H9 (cell line): ENCODE results near the gene NLGN4X. TPM values are rescaled to one million over a fixed set of nuclear protein-coding genes. Genes with fewer than 3 reads are reported as not detected.

ENCODE experiments used
- DNase-seq: peaks from one replicate; pipeline ENCODE4 v3.0.0-alpha.2; 2017
- H2AFZ ChIP-seq: one replicate; pipeline ENCODE4 v1.6.1; 2013; ENCODE audit warnings: mild to moderate bottlenecking, low read length, control low read depth, moderate library complexity
- H2AK5ac ChIP-seq: 2 replicates; pipeline ENCODE4 v1.6.1; 2013; ENCODE audit warnings: low read length, control low read depth, mixed read lengths; ENCODE audit not compliant: insufficient read length
- H2BK120ac ChIP-seq: one replicate; pipeline ENCODE4 v1.6.1; 2013; ENCODE audit warnings: low read depth, mild to moderate bottlenecking, low read length, control low read depth, inconsistent platforms; ENCODE audit not compliant: poor library complexity, severe bottlenecking
- H2BK12ac ChIP-seq: 2 replicates; pipeline ENCODE4 v1.6.1; 2013; ENCODE audit warnings: low read length, control low read depth, mixed read lengths, low read depth; ENCODE audit not compliant: insufficient read length
- H2BK15ac ChIP-seq: 2 replicates; pipeline ENCODE4 v1.6.1; 2013; ENCODE audit warnings: low read depth, low read length, control low read depth
- H2BK20ac ChIP-seq: one replicate; pipeline ENCODE4 v1.6.1; 2013; ENCODE audit warnings: low read depth, mild to moderate bottlenecking, low read length, control low read depth, inconsistent platforms; ENCODE audit not compliant: poor library complexity, severe bottlenecking
- H2BK5ac ChIP-seq: 2 replicates; pipeline ENCODE4 v1.6.1; 2013; ENCODE audit warnings: low read length, control low read depth, mixed read lengths; ENCODE audit not compliant: insufficient read length
- H3K14ac ChIP-seq: 2 replicates; pipeline ENCODE4 v1.6.1; 2013; ENCODE audit warnings: low read length, control low read depth; ENCODE audit not compliant: insufficient read depth
- H3K18ac ChIP-seq: 2 replicates; pipeline ENCODE4 v1.6.1; 2013; ENCODE audit warnings: low read depth, mild to moderate bottlenecking, mixed read lengths, low read length, control low read depth; ENCODE audit not compliant: insufficient read length
- H3K23ac ChIP-seq: 2 replicates; pipeline ENCODE4 v1.6.1; 2013; ENCODE audit warnings: low read length, control low read depth, mixed read lengths, low read depth; ENCODE audit not compliant: insufficient read length
- H3K23me2 ChIP-seq: 2 replicates; pipeline ENCODE4 v1.6.1; 2013; ENCODE audit warnings: low read depth, mild to moderate bottlenecking, mixed read lengths, low read length, control low read depth; ENCODE audit not compliant: insufficient read length, poor library complexity, severe bottlenecking
- H3K27ac ChIP-seq: 2 replicates; pipeline ENCODE4 v1.5.1; 2013; ENCODE audit warnings: low read length, control low read depth, mixed read lengths, low read depth; ENCODE audit not compliant: insufficient read length
- H3K27me3 ChIP-seq: 2 replicates; pipeline ENCODE4 v1.6.1; 2013; ENCODE audit warnings: low read length, control low read depth, inconsistent platforms; ENCODE audit not compliant: insufficient read depth
- H3K4ac ChIP-seq: 2 replicates; pipeline ENCODE4 v1.6.1; 2013; ENCODE audit warnings: low read depth, mild to moderate bottlenecking, control low read depth, inconsistent platforms, low read length, moderate library complexity
- H3K4me1 ChIP-seq: 2 replicates; pipeline ENCODE4 v1.6.1; 2013; ENCODE audit warnings: low read length, control low read depth, inconsistent platforms; ENCODE audit not compliant: insufficient read depth
- H3K4me2 ChIP-seq: 2 replicates; pipeline ENCODE4 v1.6.1; 2013; ENCODE audit warnings: low read length, control low read depth, mixed read lengths; ENCODE audit not compliant: insufficient read length, insufficient read depth
- H3K56ac ChIP-seq: 2 replicates; pipeline ENCODE4 v1.6.1; 2013; ENCODE audit warnings: low read depth, mild to moderate bottlenecking, mixed read lengths, low read length, control low read depth; ENCODE audit not compliant: insufficient read length
- H3K79me1 ChIP-seq: 2 replicates; pipeline ENCODE4 v1.6.1; 2013; ENCODE audit warnings: low read depth, mild to moderate bottlenecking, moderate library complexity, low read length, control low read depth, inconsistent platforms; ENCODE audit not compliant: insufficient read depth, poor library complexity, severe bottlenecking
- H3K79me2 ChIP-seq: 2 replicates; pipeline ENCODE4 v1.6.1; 2013; ENCODE audit warnings: low read length, control low read depth, inconsistent platforms; ENCODE audit not compliant: insufficient read depth
- H3K9ac ChIP-seq: 2 replicates; pipeline ENCODE4 v1.6.1; 2013; ENCODE audit warnings: low read length, control low read depth, mixed read lengths; ENCODE audit not compliant: insufficient read length; ENCODE audit errors: extremely low read depth
- H3K9me3 ChIP-seq: one replicate; pipeline ENCODE4 v1.6.1; 2013; ENCODE audit warnings: low read depth, low read length, inconsistent platforms; ENCODE audit not compliant: control insufficient read depth
- H3T11ph ChIP-seq: one replicate; pipeline ENCODE4 v1.6.1; 2013; ENCODE audit warnings: mild to moderate bottlenecking, low read length, control low read depth, inconsistent platforms
- H4K20me1 ChIP-seq: one replicate; pipeline ENCODE4 v1.6.1; 2013; ENCODE audit not compliant: control insufficient read depth, insufficient read length, insufficient read depth
- H4K5ac ChIP-seq: 2 replicates; pipeline ENCODE4 v1.6.1; 2013; ENCODE audit warnings: low read depth, mild to moderate bottlenecking, mixed read lengths, low read length, control low read depth; ENCODE audit not compliant: insufficient read length
- H4K8ac ChIP-seq: replicated peaks from 2 replicates; pipeline ENCODE4 v1.6.1; 2013; ENCODE audit warnings: low read length, control low read depth, mixed read lengths, low read depth; ENCODE audit not compliant: insufficient read length
- H4K91ac ChIP-seq: 2 replicates; pipeline ENCODE4 v1.6.1; 2013; ENCODE audit warnings: low read depth, mild to moderate bottlenecking, moderate library complexity, mixed read lengths, low read length, control low read depth; ENCODE audit not compliant: insufficient read length
- H3K27ac Mint-ChIP-seq, 3 experiments: 2 replicates in 2 of 3; 3 replicates in 1 of 3; pipeline ENCODE4 v1.8.0; 2020 to 2021; ENCODE audit warnings: mixed read lengths in 3 of 3, mild to moderate bottlenecking in 1 of 3, moderate library complexity in 1 of 3
- H3K27me3 Mint-ChIP-seq: 2 replicates; pipeline ENCODE4 v1.8.0; 2021; ENCODE audit warnings: low read depth, mild to moderate bottlenecking, moderate library complexity, mixed read lengths
- H3K36me3 Mint-ChIP-seq, 3 experiments: 2 replicates in 2 of 3; 3 replicates in 1 of 3; pipeline ENCODE4 v1.8.0; 2020 to 2021; ENCODE audit warnings: low read depth in 3 of 3, mixed read lengths in 3 of 3; ENCODE audit not compliant: insufficient read depth in 1 of 3
- H3K4me1 Mint-ChIP-seq, 2 experiments: 2 replicates each; pipeline ENCODE4 v1.8.0; 2020; ENCODE audit warnings: mixed read lengths in 2 of 2
- H3K4me3 Mint-ChIP-seq, 2 experiments: 2 replicates in 1 of 2; 3 replicates in 1 of 2; pipeline ENCODE4 v1.8.0; 2020 to 2021; ENCODE audit warnings: mild to moderate bottlenecking in 2 of 2, mixed read lengths in 2 of 2, moderate library complexity in 1 of 2
- H3K9me3 Mint-ChIP-seq, 2 experiments: 2 replicates in 1 of 2; 3 replicates in 1 of 2; pipeline ENCODE4 v1.8.0; 2020; ENCODE audit warnings: mild to moderate bottlenecking in 2 of 2, mixed read lengths in 2 of 2, moderate library complexity in 1 of 2
- WGBS: extraction: QIAGEN DNeasy Blood & Tissue Kit; methylation state at CpG from one replicate; pipeline ENCODE4 v1.1.7; 2013; ENCODE audit warnings: missing lambda C conversion rate, low lambda C conversion rate, mixed read lengths; ENCODE audit not compliant: insufficient read length; ENCODE audit errors: extremely low coverage; 5-methylcytosine and 5-hydroxymethylcytosine counted together
- total RNA-seq: library from RNA; stranded (reverse); gene quantifications from 2 replicates; pipeline ENCODE4 v1.2.1, GENCODE V29; 2021
- TF ChIP-seq, protein P1 (sequence below): fragments of 200-600 bp; sonication (generic); conservative IDR thresholded peaks from 3 replicates; pipeline ENCODE4 v1.8.0; 2021; ENCODE audit warnings: antibody characterized with exemption, mild to moderate bottlenecking

Gene NLGN4X
- total RNA-seq, 1 experiment from 2014 or later, result 111 TPM

DNA sequence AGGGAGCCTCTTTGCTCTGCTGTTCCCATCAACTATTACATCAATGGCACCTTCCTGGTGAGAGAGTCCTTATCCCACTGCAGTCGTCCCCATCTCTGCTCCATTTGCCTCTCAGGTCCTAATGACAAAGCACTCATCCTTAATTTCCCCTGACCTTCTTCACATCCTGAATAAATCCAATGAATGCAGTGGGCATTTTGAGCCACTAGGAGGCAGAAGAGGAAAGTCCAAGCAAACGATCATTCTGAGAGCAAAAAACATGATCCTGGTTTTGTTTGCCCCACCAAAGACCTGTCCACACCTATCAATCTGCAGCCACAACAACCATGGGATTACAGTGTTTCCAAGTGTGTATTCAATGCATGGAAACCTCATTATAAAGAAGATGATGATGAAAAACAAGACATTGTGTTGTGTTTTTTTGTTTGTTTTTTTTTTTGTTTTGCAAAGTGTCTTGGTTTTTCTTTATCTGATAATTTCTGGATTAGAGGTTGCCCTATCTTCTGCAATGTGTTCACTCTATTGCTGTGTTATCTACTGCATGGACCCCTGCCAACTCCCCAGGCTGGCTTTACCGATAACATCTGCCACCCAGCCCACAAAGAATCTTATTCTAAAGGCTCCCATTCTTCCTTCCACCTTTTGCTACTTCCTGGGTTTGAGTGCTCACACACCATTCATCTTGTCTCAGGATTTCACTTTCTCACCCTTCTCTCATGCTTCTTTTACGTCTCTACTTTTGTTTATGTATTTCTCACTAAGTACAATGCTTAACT is 207.2 kb downstream of the NLGN4X start:
- Mint-ChIP-seq H3K4me1 (peaks cover 44 to 45% of the 10 kb centered on the region in 2 experiments), H3K9me3 (no peaks in the 10 kb centered on the region), H3K27me3 (no peaks in the 10 kb centered on the region), H3K27ac (peak overlapping the region; percentile 62 to 92 (median 81)), H3K36me3 (peaks cover 13 to 24% (median 14%) of the 10 kb centered on the region in 3 experiments; a peak in 6 of 7 replicates), H3K4me3 (no peak overlapping the region)
- Histone ChIP-seq H3K14ac (no peak overlapping the region), H3K56ac (no peak overlapping the region), H4K91ac (no peak overlapping the region), H3K23me2 (peaks cover 2% of the 10 kb centered on the region), H3K79me1 (peaks cover 3% of the 10 kb centered on the region), H3K27me3 (no peaks in the 10 kb centered on the region), H3K23ac (no peak overlapping the region), H3K79me2 (peaks cover 28% of the 10 kb centered on the region; the same call in 1 of the 2 replicates), H2BK20ac (no peak overlapping the region), H2BK120ac (no peak overlapping the region), H4K5ac (no peak overlapping the region), H2BK15ac (no peak overlapping the region), H2BK12ac (no peak overlapping the region), H3K18ac (no peak overlapping the region), H3K4me1 (peaks cover 12% of the 10 kb centered on the region), H2AK5ac (no peak overlapping the region), H3K9ac (no peak overlapping the region), H2BK5ac (no peak overlapping the region), H3K9me3 (no peaks in the 10 kb centered on the region), H4K8ac (no peak overlapping the region), H4K20me1 (no peaks in the 10 kb centered on the region), H3K4ac (no peak overlapping the region), H3T11ph (no peak overlapping the region), H2AFZ (no peak overlapping the region), H3K27ac (no peak overlapping the region), H3K4me2 (no peak overlapping the region)
- no CpG with 5 or more reads among the region's 4 CpGs for WGBS
- DNase-seq, result peak; percentile 47
- TF ChIP-seq, protein P1, sequence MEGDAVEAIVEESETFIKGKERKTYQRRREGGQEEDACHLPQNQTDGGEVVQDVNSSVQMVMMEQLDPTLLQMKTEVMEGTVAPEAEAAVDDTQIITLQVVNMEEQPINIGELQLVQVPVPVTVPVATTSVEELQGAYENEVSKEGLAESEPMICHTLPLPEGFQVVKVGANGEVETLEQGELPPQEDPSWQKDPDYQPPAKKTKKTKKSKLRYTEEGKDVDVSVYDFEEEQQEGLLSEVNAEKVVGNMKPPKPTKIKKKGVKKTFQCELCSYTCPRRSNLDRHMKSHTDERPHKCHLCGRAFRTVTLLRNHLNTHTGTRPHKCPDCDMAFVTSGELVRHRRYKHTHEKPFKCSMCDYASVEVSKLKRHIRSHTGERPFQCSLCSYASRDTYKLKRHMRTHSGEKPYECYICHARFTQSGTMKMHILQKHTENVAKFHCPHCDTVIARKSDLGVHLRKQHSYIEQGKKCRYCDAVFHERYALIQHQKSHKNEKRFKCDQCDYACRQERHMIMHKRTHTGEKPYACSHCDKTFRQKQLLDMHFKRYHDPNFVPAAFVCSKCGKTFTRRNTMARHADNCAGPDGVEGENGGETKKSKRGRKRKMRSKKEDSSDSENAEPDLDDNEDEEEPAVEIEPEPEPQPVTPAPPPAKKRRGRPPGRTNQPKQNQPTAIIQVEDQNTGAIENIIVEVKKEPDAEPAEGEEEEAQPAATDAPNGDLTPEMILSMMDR, result peak; percentile 87
